OCI-LY1 (cell line): Measurements from ENCODE around the gene ANKRD13B.
A peak's percentile ranks its signal among the peaks of the same experiment; 100 is the strongest.

ENCODE experiments used
- H2AFZ ChIP-seq: fragments of 200-600 bp; sonication (generic), shearing (Covaris generic); 2 replicates; pipeline ENCODE4 v1.6.0; 2014; ENCODE audit warnings: antibody characterized with exemption, mild to moderate bottlenecking, low read length
- H3F3A ChIP-seq: fragments of 200-600 bp; sonication (generic), shearing (Covaris generic); 2 replicates; pipeline ENCODE4 v1.6.0; 2014; ENCODE audit warnings: mild to moderate bottlenecking, antibody characterized with exemption, low read length, moderate library complexity; ENCODE audit not compliant: insufficient read depth
- H3K27ac ChIP-seq: fragments of 200-600 bp; sonication (generic); 2 replicates; pipeline ENCODE4 v1.5.1; 2014; ENCODE audit warnings: low read length, mixed run types, mild to moderate bottlenecking, low read depth; ENCODE audit not compliant: poor library complexity, severe bottlenecking
- H3K27me3 ChIP-seq: fragments of 200-600 bp; sonication (generic); 2 replicates; pipeline ENCODE4 v1.6.0; 2014; ENCODE audit warnings: antibody characterized with exemption, mild to moderate bottlenecking, low read length, moderate library complexity; ENCODE audit not compliant: insufficient read depth
- H3K36me3 ChIP-seq: fragments of 200-600 bp; sonication (generic); 2 replicates; pipeline ENCODE4 v1.6.1; 2014; ENCODE audit warnings: mild to moderate bottlenecking, antibody characterized with exemption, low read length, moderate library complexity, mixed read lengths; ENCODE audit not compliant: insufficient read depth
- H3K4me1 ChIP-seq: fragments of 200-600 bp; sonication (generic); 2 replicates; pipeline ENCODE4 v1.5.1; 2014; ENCODE audit warnings: mild to moderate bottlenecking, low read length, moderate library complexity; ENCODE audit not compliant: insufficient read depth, severe bottlenecking
- H3K4me2 ChIP-seq: fragments of 200-600 bp; sonication (generic), shearing (Covaris generic); 2 replicates; pipeline ENCODE4 v1.6.1; 2014; ENCODE audit warnings: low read length
- H3K4me3 ChIP-seq: fragments of 200-600 bp; sonication (generic); 2 replicates; pipeline ENCODE4 v1.5.1; 2014; ENCODE audit warnings: low read length, low read depth, mild to moderate bottlenecking, mixed read lengths; ENCODE audit not compliant: poor library complexity, severe bottlenecking
- H3K79me2 ChIP-seq: fragments of 200-600 bp; shearing (Covaris generic); 2 replicates; pipeline ENCODE4 v1.6.1; 2016; ENCODE audit warnings: mixed run types, low read length, mixed read lengths; ENCODE audit not compliant: insufficient read depth
- H3K9ac ChIP-seq: fragments of 200-600 bp; sonication (generic), shearing (Covaris generic); 2 replicates; pipeline ENCODE4 v1.6.1; 2014; ENCODE audit warnings: mild to moderate bottlenecking, low read length, mixed read lengths
- H3K9me2 ChIP-seq: fragments of 200-600 bp; sonication (generic), shearing (Covaris generic); 2 replicates; pipeline ENCODE4 v1.6.1; 2014; ENCODE audit warnings: low read depth, mild to moderate bottlenecking, low read length, mixed read lengths
- H3K9me3 ChIP-seq: fragments of 200-600 bp; shearing (Covaris generic); 2 replicates; pipeline ENCODE4 v1.6.1; 2014; ENCODE audit warnings: low read length, mixed read lengths
- H4K20me1 ChIP-seq: fragments of 200-600 bp; sonication (generic), shearing (Covaris generic); 2 replicates; pipeline ENCODE4 v1.6.0; 2016; ENCODE audit warnings: mild to moderate bottlenecking, low read length; ENCODE audit not compliant: insufficient read depth
- CTCF ChIP-seq: fragments of 200-600 bp; sonication (generic), shearing (Covaris generic); IDR thresholded peaks from 2 replicates; pipeline ENCODE4 v1.5.1; 2017; ENCODE audit warnings: mild to moderate bottlenecking, antibody characterized with exemption, low read length, moderate library complexity, mixed read lengths
- EZH2 ChIP-seq: fragments of 200-600 bp; sonication (generic), shearing (Covaris generic); IDR thresholded peaks from 2 replicates; pipeline ENCODE4 v1.8.0; 2017; ENCODE audit warnings: borderline replicate concordance, mixed run types, mild to moderate bottlenecking, antibody characterized with exemption, low read length, moderate library complexity, mixed read lengths

ANKRD13B gene

GRCh38 chr17:29567304-29567553, 25.7 kb upstream of the ANKRD13B start:
- Histone ChIP-seq H3K27ac (no peak overlapping the region), H4K20me1 (no peaks in the 10 kb centered on the region), H3K9ac (peak overlapping the region; percentile 88; the same call in 1 of the 2 replicates), H3K9me3 (no peaks in the 10 kb centered on the region), H3K4me1 (peaks cover 31% of the 10 kb centered on the region), H3K4me2 (peak overlapping the region; percentile 98), H3K36me3 (no peaks in the 10 kb centered on the region), H3K27me3 (no peaks in the 10 kb centered on the region), H3F3A (no peaks in the 10 kb centered on the region), H3K4me3 (peak overlapping the region; percentile 84), H3K9me2 (no peaks in the 10 kb centered on the region), H2AFZ (no peak overlapping the region), H3K79me2 (no peaks in the 10 kb centered on the region)
- TF ChIP-seq EZH2 (no peak), CTCF (no peak)

GRCh38 chr17:29567554-29568330, 25.2 kb upstream of the ANKRD13B start:
- H3K9me2 ChIP-seq = no peaks in the 10 kb centered on the region
- H3K4me3 ChIP-seq = peak overlapping the region; percentile 84
- H3F3A ChIP-seq = no peaks in the 10 kb centered on the region
- H2AFZ ChIP-seq = no peak overlapping the region
- TF ChIP-seq EZH2 = no peak
- TF ChIP-seq CTCF = peak; percentile 35; the same call in 1 of the 2 replicates
- H3K79me2 ChIP-seq = no peaks in the 10 kb centered on the region
- H3K4me2 ChIP-seq = peak overlapping the region; percentile 98
- H3K36me3 ChIP-seq = no peaks in the 10 kb centered on the region
- peak overlapping the region; percentile 56 for H3K27ac ChIP-seq
- H3K4me1 ChIP-seq = peaks cover 31% of the 10 kb centered on the region
- H4K20me1 ChIP-seq = no peaks in the 10 kb centered on the region
- no peaks in the 10 kb centered on the region for H3K27me3 ChIP-seq
- H3K9ac ChIP-seq = peak overlapping the region; percentile 88
- no peaks in the 10 kb centered on the region for H3K9me3 ChIP-seq

GRCh38 chr17:29568331-29569244, 24.3 kb upstream of the ANKRD13B start, which contains the start of gene TP53I13:
TP53I13 (plus strand) TSS chr17:29568701; CDS start chr17:29568759, 58 bp downstream.
- Histone ChIP-seq H3K79me2 (no peaks in the 10 kb centered on the region), H4K20me1 (no peaks in the 10 kb centered on the region), H3K4me3 (peak within 1 kb of the TSS; percentile 84), H3K4me1 (peaks cover 37% of the 10 kb centered on the region), H3K9me2 (no peaks in the 10 kb centered on the region), H3K36me3 (peaks cover 5% of the 10 kb centered on the region; the same call in 1 of the 2 replicates), H3F3A (no peaks in the 10 kb centered on the region), H3K9ac (peak within 1 kb of the TSS; percentile 88), H3K27me3 (no peaks in the 10 kb centered on the region), H2AFZ (no peak within 1 kb of the TSS), H3K9me3 (no peaks in the 10 kb centered on the region), H3K4me2 (peak within 1 kb of the TSS; percentile 98), H3K27ac (peak within 1 kb of the TSS; percentile 56)
- TF ChIP-seq CTCF (no peak), EZH2 (no peak)
